Measurements from ENCODE around the gene PSME1. TPM values are rescaled to one million over a fixed set of nuclear protein-coding genes. Genes with fewer than 3 reads are reported as not detected.

Gene PSME1
- total RNA-seq, 5 donors from 2014 or later (not counting 1 experiment from before 2014, with no cell fraction given) = 221 to 291 (median 259) TPM

DNA sequence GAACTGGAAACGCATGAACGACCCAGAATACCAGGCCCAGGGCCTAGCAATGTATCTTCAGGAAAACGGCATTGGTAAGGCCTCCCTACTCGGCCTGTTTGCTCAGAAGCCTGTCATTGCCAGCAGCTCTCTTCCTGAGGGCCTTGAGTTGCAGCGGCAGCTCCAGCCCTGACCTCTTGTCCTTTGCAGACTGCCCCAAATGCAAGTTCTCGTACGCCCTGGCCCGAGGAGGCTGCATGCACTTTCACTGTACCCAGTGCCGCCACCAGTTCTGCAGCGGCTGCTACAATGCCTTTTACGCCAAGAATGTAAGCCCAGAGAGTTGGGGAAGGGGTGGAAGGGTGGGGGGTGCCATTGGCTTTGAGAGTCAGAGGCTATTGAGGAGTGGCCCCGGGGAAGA lies 21.3 kb downstream of the PSME1 start:
- ChIA-PET POLR2A (no interaction called here), CTCF (no interaction called here)
- Mint-ChIP-seq H3K4me1 (peaks cover 17 to 25% (median 23%) of the 10 kb centered on the region in 3 donors), H3K36me3 (peaks cover 41% of the 10 kb centered on the region), H3K9me3 (no peaks in the 10 kb centered on the region), H3K4me3 (no peak overlapping the region), H3K27me3 (no peaks in the 10 kb centered on the region), H3K27ac (peak overlapping the region; percentile 52 to 76)
- DNase-seq (no peak), ATAC-seq (replicated peaks in 1 of 4) (no peak)
- H3K4me1 ChIP-seq (ENCODE audit: control insufficient read depth in 1 of 2, extremely low read depth in 1 of 2, insufficient read depth in 2 of 2, low read length in 2 of 2) = peaks cover 4 to 23% of the 10 kb centered on the region in 2 experiments
- no peak overlapping the region for H3K4me3 ChIP-seq (ENCODE audit: control insufficient read depth in 1 of 2, extremely low read depth in 1 of 2, low read length in 1 of 2)
- H3K27ac ChIP-seq (ENCODE audit: low read length) = no peak overlapping the region
- no peaks in the 10 kb centered on the region for H3K9me3 ChIP-seq
- peaks cover 25 to 55% of the 10 kb centered on the region in 2 donors for H3K36me3 ChIP-seq (ENCODE audit: control insufficient read depth in 2 of 2, extremely low read depth in 1 of 2, insufficient read depth in 1 of 2, low read length in 1 of 2)
- 95% methylated on average over 9 of the region's 12 CpGs for WGBS (ENCODE audit: insufficient coverage)
- no peaks in the 10 kb centered on the region for H3K27me3 ChIP-seq (replicated peaks in 1 of 2; ENCODE audit: control insufficient read depth in 2 of 2, extremely low read depth in 1 of 2, insufficient read depth in 2 of 2, low read length in 1 of 2)

DNA sequence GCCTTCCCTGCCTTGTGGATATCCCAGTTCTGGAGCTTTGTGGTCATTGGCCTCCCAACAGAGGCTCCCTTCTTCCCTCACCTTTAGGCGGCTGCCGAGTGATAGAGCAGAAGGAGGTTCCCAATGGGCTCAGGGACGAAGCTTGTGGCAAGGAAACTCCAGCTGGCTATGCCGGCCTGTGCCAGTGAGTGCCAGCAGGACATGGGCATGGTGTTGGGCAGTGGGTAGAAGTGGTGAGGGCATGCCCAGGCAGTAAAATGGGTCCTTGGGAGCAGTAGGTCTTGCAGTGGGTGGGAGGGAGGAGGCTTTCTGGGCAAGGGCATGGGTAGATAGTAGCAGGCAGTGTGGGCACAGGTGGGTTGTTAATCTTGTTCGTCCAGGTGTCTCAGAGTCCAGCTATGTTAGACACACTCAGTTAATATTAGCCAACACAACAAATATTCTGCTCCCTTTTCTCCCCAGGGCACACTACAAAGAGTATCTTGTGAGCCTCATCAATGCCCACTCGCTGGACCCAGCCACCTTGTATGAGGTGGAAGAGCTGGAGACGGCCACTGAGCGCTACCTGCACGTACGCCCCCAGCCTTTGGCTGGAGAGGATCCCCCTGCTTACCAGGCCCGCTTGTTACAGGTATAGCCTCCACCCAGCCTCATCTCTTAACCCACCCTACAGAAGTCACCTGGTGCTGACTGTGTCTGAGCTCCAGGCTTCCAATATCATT lies 23.9 kb downstream of the PSME1 start:
- H3K9me3 Mint-ChIP-seq = no peaks in the 10 kb centered on the region
- H3K36me3 Mint-ChIP-seq = peaks cover 52% of the 10 kb centered on the region
- peak overlapping the region in 1 of 3 donors; percentile 37 for H3K4me3 Mint-ChIP-seq
- Histone ChIP-seq H3K27ac (ENCODE audit: low read length) (peak overlapping the region; percentile 89), H3K9me3 (no peaks in the 10 kb centered on the region), H3K36me3 (ENCODE audit: control insufficient read depth in 2 of 2, extremely low read depth in 1 of 2, insufficient read depth in 1 of 2, low read length in 1 of 2) (peaks cover 33 to 66% of the 10 kb centered on the region in 2 donors), H3K4me3 (ENCODE audit: control insufficient read depth in 1 of 2, extremely low read depth in 1 of 2, low read length in 1 of 2) (no peak overlapping the region), H3K27me3 (replicated peaks in 1 of 2; ENCODE audit: control insufficient read depth in 2 of 2, extremely low read depth in 1 of 2, insufficient read depth in 2 of 2, low read length in 1 of 2) (no peaks in the 10 kb centered on the region), H3K4me1 (ENCODE audit: control insufficient read depth in 1 of 2, extremely low read depth in 1 of 2, insufficient read depth in 2 of 2, low read length in 2 of 2) (peaks cover 8 to 49% of the 10 kb centered on the region in 2 experiments)
- H3K27ac Mint-ChIP-seq = peak overlapping the region; percentile 98 to 99
- ATAC-seq (replicated peaks in 1 of 4) = no peak
- CTCF ChIA-PET = interaction anchor here (0.9 to 1.9 kb wide), 9 partner anchors 8 to 69 kb away, joined by 3 to 30 read pairs (median 5); partner anchors contain the start of genes DCAF11 (in 2 of the 2), NRL (in 2 of the 2), RNF31 (in 2 of the 2) and PSME2 (in 1 of the 2)
- H3K4me1 Mint-ChIP-seq = peaks cover 43 to 48% (median 45%) of the 10 kb centered on the region in 3 donors
- POLR2A ChIA-PET = interaction anchor here (0.6 to 1.0 kb wide), 4 partner anchors 11 to 44 kb away, joined by 3 to 4 read pairs (median 3); no protein-coding TSS in a partner anchor
- no peaks in the 10 kb centered on the region for H3K27me3 Mint-ChIP-seq
- 98% methylated on average over 9 of the region's 11 CpGs for WGBS (ENCODE audit: insufficient coverage)
- no peak for DNase-seq

DNA sequence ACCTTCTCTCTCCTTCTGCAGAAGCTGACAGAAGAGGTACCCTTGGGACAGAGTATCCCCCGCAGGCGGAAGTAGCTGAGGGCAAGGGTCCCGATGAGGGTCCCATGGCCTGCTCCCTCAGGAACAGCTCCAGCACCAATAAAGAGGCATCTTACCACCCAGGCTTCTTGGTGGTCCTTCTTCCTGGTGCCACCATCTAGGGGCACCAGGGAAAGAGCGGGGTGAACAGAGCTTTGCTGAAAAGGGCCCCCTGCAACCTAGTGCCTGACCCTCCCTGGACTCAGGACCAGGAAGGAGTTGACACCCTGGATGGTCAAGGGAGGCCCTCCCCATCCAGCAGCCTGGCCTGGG lies 24.5 kb downstream of the PSME1 start:
- H3K4me1 Mint-ChIP-seq = peaks cover 48 to 52% (median 51%) of the 10 kb centered on the region in 3 donors
- ChIA-PET CTCF (interaction anchor here (0.9 to 2.0 kb wide), 15 partner anchors 9 to 80 kb away, joined by 3 to 30 read pairs (median 5); partner anchors contain the start of genes DCAF11 (in 2 of the 2), NRL (in 2 of the 2), RNF31 (in 2 of the 2) and EMC9 (in 1 of the 2)), POLR2A (interaction anchor here (0.6 to 1.6 kb wide), 8 partner anchors 11 to 52 kb away, joined by 3 to 9 read pairs (median 4); partner anchors contain the start of genes DCAF11 (in 1 of the 2), EMC9 (in 1 of the 2), NRL (in 1 of the 2) and PSME1 (in 1 of the 2))
- H3K27me3 Mint-ChIP-seq = no peaks in the 10 kb centered on the region
- no peaks in the 10 kb centered on the region for H3K9me3 Mint-ChIP-seq
- peak overlapping the region in 2 of 3 donors; percentile 37 to 92 for H3K4me3 Mint-ChIP-seq
- H3K36me3 Mint-ChIP-seq = peaks cover 53% of the 10 kb centered on the region
- Histone ChIP-seq H3K36me3 (ENCODE audit: control insufficient read depth in 2 of 2, extremely low read depth in 1 of 2, insufficient read depth in 1 of 2, low read length in 1 of 2) (peaks cover 32 to 66% of the 10 kb centered on the region in 2 donors), H3K4me1 (ENCODE audit: control insufficient read depth in 1 of 2, extremely low read depth in 1 of 2, insufficient read depth in 2 of 2, low read length in 2 of 2) (peaks cover 8 to 54% of the 10 kb centered on the region in 2 experiments), H3K27me3 (replicated peaks in 1 of 2; ENCODE audit: control insufficient read depth in 2 of 2, extremely low read depth in 1 of 2, insufficient read depth in 2 of 2, low read length in 1 of 2) (no peaks in the 10 kb centered on the region), H3K9me3 (no peaks in the 10 kb centered on the region), H3K4me3 (ENCODE audit: control insufficient read depth in 1 of 2, extremely low read depth in 1 of 2, low read length in 1 of 2) (no peak overlapping the region), H3K27ac (ENCODE audit: low read length) (peak overlapping the region; percentile 89)
- DNase-seq (no peak), ATAC-seq (replicated peaks in 1 of 4) (peak in 1 of 4 experiments; percentile 0)
- H3K27ac Mint-ChIP-seq = peak overlapping the region; percentile 98 to 99
- WGBS (ENCODE audit: insufficient coverage) = 100% methylated on average over 4 of the region's 4 CpGs

DNA sequence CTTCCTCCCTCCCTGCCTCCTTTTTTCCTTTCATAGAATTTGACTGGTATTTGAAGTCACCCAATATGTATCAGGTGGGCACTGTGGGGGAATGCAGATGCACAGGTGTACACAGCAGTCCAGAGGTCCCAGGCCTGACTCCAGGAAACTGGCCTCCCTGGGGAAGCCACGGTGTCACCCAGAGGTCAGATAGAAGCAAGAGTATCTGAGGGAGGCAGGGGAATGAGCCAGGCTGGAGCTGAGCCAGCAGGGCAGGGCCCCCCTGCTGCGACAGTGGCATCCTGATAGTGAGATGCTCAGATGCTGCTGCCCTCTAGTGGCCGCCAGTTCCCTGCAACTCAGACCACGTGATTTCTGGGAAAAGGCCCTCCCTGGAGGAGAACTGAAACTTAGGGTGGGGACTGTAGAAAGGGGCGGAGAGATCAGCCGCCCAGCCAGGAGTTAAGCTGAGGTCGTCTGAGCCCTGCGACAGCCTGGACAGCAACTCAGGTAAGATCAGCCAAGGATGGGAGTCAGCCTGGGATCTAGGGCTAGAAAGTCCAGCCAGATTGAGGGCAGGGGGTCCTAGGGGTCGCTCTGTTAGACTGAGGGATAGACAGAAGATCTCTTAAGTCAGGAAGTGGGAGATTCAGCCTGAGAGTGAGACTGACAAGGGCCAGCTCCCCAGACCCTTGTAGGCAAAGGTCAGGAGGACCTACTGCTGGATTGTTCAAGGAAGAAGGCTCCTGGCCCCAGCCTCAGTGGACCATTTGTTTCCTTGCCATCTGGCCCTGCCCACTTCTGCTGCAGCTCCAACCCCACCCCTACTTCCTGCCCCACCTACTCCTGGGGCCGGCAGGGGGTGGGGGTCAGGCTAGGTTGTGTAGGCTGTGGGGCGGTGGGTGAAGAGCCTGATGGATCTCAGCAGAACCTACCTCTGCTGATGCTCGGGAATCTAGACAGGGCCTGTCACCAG lies 25.1 kb downstream of the PSME1 start, which contains the start of gene IRF9:
IRF9 (plus strand) TSS at position 416 of the 955 bp plus-strand sequence. CDS start 880 bp downstream, outside the sequence.
- ChIA-PET CTCF (interaction anchor here (0.6 to 2.0 kb wide), 22 partner anchors 9 to 149 kb away, joined by 3 to 30 read pairs (median 4); partner anchors contain the start of genes DCAF11 (in 2 of the 2), NRL (in 2 of the 2), RNF31 (in 2 of the 2) and EMC9 (in 1 of the 2)), POLR2A (interaction anchor here (0.6 to 1.6 kb wide), 13 partner anchors 10 to 81 kb away, joined by 3 to 9 read pairs (median 3); partner anchors contain the start of genes DCAF11 (in 1 of the 2), EMC9 (in 1 of the 2), IPO4 (in 1 of the 2) and NRL (in 1 of the 2))
- Mint-ChIP-seq H3K27me3 (no peaks in the 10 kb centered on the region), H3K4me3 (peak within 1 kb of the TSS; percentile 92 to 94 (median 92)), H3K36me3 (peaks cover 54% of the 10 kb centered on the region), H3K4me1 (peaks cover 54 to 58% (median 55%) of the 10 kb centered on the region in 3 donors), H3K27ac (peak within 1 kb of the TSS; percentile 98 to 99), H3K9me3 (no peaks in the 10 kb centered on the region)
- peak; percentile 89 to 90 (median 90) for ATAC-seq (replicated peaks in 1 of 4)
- H3K27me3 ChIP-seq (replicated peaks in 1 of 2; ENCODE audit: control insufficient read depth in 2 of 2, extremely low read depth in 1 of 2, insufficient read depth in 2 of 2, low read length in 1 of 2) = no peaks in the 10 kb centered on the region
- 0% methylated on average over 9 of the region's 12 CpGs for WGBS (ENCODE audit: insufficient coverage)
- H3K27ac ChIP-seq (ENCODE audit: low read length) = peak within 1 kb of the TSS; percentile 89
- H3K36me3 ChIP-seq (ENCODE audit: control insufficient read depth in 2 of 2, extremely low read depth in 1 of 2, insufficient read depth in 1 of 2, low read length in 1 of 2) = peaks cover 30 to 66% of the 10 kb centered on the region in 2 donors
- peaks cover 8 to 61% of the 10 kb centered on the region in 2 experiments for H3K4me1 ChIP-seq (ENCODE audit: control insufficient read depth in 1 of 2, extremely low read depth in 1 of 2, insufficient read depth in 2 of 2, low read length in 2 of 2)
- DNase-seq = peak; percentile 90 to 99 (median 96)
- peak within 1 kb of the TSS; percentile 86 to 98 for H3K4me3 ChIP-seq (ENCODE audit: control insufficient read depth in 1 of 2, extremely low read depth in 1 of 2, low read length in 1 of 2)
- H3K9me3 ChIP-seq = no peaks in the 10 kb centered on the region

DNA sequence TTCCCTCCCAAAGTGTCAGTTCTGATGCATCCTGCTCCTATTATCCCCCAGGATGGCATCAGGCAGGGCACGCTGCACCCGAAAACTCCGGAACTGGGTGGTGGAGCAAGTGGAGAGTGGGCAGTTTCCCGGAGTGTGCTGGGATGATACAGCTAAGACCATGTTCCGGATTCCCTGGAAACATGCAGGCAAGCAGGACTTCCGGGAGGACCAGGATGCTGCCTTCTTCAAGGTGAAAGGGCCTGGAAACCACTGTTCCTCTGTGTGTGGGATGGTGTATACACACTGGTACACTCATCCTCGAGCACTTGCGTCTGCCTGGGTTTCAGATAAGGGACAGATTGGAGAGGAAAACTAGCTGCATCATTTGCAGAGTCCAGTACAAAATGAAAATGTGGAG lies 26.1 kb downstream of the PSME1 start:
- H3K4me1 ChIP-seq (ENCODE audit: control insufficient read depth in 1 of 2, extremely low read depth in 1 of 2, insufficient read depth in 2 of 2, low read length in 2 of 2) = peaks cover 8 to 62% of the 10 kb centered on the region in 2 experiments
- no peak for ATAC-seq (replicated peaks in 1 of 4)
- Mint-ChIP-seq H3K27ac (peak overlapping the region; percentile 98 to 99), H3K4me1 (peaks cover 54 to 61% (median 58%) of the 10 kb centered on the region in 3 donors), H3K27me3 (no peaks in the 10 kb centered on the region), H3K4me3 (peak overlapping the region; percentile 92 to 94 (median 92)), H3K9me3 (no peaks in the 10 kb centered on the region), H3K36me3 (peaks cover 56% of the 10 kb centered on the region)
- DNase-seq = no peak
- WGBS (ENCODE audit: insufficient coverage) = 20% methylated on average over 5 of the region's 8 CpGs
- peak overlapping the region; percentile 89 for H3K27ac ChIP-seq (ENCODE audit: low read length)
- no peaks in the 10 kb centered on the region for H3K27me3 ChIP-seq (replicated peaks in 1 of 2; ENCODE audit: control insufficient read depth in 2 of 2, extremely low read depth in 1 of 2, insufficient read depth in 2 of 2, low read length in 1 of 2)
- H3K9me3 ChIP-seq = no peaks in the 10 kb centered on the region
- POLR2A ChIA-PET = interaction anchor here in 1 of 2 donors (0.6 to 1.6 kb wide), 3 partner anchors 14 to 80 kb away, joined by 3 to 9 read pairs (median 4); partner anchors contain the start of genes DCAF11, NRL and TINF2
- peaks cover 31 to 67% of the 10 kb centered on the region in 2 donors for H3K36me3 ChIP-seq (ENCODE audit: control insufficient read depth in 2 of 2, extremely low read depth in 1 of 2, insufficient read depth in 1 of 2, low read length in 1 of 2)
- H3K4me3 ChIP-seq (ENCODE audit: control insufficient read depth in 1 of 2, extremely low read depth in 1 of 2, low read length in 1 of 2) = peak overlapping the region; percentile 86 to 98
- CTCF ChIA-PET = interaction anchor here (0.6 to 2.0 kb wide), 7 partner anchors 9 to 72 kb away, joined by 4 to 30 read pairs (median 5); partner anchors contain the start of genes DCAF11 (in 1 of the 2), NRL (in 1 of the 2), PSME1 (in 1 of the 2) and PSME2 (in 1 of the 2)
